Measurements from ENCODE around the gene SEC24A.

- no peak for TF ChIP-seq POLR2A (IDR thresholded peaks at IDR 0.05; ENCODE audit: low read depth)
- TF ChIP-seq CTCF (IDR thresholded peaks at IDR 0.05), result no peak
- no peak for TF ChIP-seq POLR2AphosphoS5 (IDR thresholded peaks at IDR 0.05)
These were observed 9.8 kb upstream of the SEC24A start for GRCh38 chr5:134638760-134639201.

Data from esophagus muscularis mucosa (tissue), 3 donors.